IPS-18c (cell line): ENCODE data around the gene DNAJC21.
"Not testable (repeated sequence)": the region's sequence is repeated elsewhere in the genome, so short reads cannot be mapped to it uniquely, and the experiment has no call there.

Experiments used
- H3K4me3 ChIP-seq: 2 replicates; pipeline ENCODE4 v1.7.0; 2013; ENCODE audit warnings: low read depth, mild to moderate bottlenecking, low read length, moderate library complexity; ENCODE audit not compliant: insufficient read depth
- H3K9me3 ChIP-seq: one replicate; pipeline ENCODE4 v1.6.1; 2013; ENCODE audit warnings: mild to moderate bottlenecking, low read length, moderate library complexity; ENCODE audit not compliant: control insufficient read depth, insufficient read depth

The DNAJC21 gene

DNA sequence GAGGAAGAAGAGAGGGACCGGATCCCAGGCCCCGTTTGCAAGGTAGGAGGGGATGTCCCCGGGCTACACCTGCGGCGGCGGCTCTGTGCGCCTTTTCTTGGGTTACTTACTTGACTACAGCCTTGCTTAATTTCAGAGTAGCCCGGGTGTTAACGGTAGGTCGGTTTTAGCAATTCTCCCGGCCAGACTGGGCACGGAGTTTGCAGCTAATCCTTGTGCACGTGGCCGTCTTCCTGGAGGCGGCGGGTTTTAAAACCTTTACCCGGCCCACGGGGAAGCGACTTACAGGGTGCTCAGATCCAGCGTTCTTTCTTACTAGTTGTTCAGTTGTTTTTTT, 13.5 kb upstream of the DNAJC21 start:
- H3K4me3 ChIP-seq: peak overlapping the region; percentile 96
- no peaks in the 10 kb centered on the region for H3K9me3 ChIP-seq

DNA sequence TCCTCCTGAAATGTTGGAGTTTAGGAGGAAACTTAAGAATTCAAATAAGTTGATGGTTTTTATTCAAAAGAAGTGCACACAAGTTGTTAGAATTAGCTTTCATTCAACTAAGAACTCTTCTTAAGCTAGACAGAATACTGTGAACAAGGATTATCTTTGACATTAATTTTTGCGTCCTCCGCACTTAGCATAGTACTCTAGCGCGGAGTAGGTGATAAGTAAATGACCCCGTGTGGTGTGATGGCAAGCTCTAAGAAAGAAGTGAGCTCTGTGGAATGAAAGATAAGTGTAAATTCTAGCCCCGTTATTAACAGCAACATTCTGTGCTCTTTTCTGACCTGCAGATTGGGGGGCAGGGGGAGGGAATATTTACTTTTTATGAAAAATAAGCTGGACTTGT, 12.8 kb upstream of the DNAJC21 start:
- Histone ChIP-seq H3K9me3 (no peaks in the 10 kb centered on the region), H3K4me3 (peak overlapping the region; percentile 96)

DNA sequence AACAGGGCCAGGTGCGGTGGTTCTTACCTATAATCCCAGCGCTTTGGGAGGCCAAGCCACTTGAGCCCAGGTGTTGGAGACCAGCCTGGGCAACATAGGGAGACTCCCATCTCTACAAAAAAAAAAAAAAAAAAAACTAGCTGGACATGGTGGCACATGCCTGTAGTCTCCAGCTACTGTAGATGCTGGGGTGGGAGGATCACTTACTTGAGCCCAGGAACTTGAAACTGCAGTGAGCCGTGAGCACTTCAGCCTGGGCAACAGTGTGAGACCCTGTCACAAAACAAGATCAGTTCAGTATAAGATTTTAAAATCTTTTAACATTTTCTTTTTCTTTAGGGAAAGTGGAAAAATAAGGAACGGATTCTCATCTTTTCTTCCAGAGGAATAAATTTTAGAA, 11.3 kb upstream of the DNAJC21 start:
- H3K9me3 ChIP-seq: no peaks in the 10 kb centered on the region
- no peak overlapping the region for H3K4me3 ChIP-seq

DNA sequence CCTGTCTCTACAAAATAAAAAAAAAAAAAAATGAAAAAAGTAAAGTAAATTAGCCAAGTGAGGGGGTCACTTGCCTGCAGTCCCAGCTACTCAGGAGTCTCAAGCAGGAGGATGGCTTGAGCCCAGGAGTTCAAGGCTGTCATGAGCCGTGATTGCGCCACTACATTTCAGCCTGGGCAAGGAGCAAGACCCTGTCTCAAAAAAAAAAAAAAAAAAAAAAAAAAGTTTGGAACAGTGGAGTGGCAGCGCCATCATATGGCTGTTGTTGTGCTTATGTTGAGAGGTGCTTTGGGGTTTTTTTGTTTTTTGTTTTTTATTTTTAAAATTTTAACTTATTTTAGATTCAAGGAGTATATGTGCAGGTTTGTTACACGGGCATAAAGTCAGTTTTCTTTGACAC, 10.3 kb upstream of the DNAJC21 start:
- no peak overlapping the region for H3K4me3 ChIP-seq
- H3K9me3 ChIP-seq: no peaks in the 10 kb centered on the region

DNA sequence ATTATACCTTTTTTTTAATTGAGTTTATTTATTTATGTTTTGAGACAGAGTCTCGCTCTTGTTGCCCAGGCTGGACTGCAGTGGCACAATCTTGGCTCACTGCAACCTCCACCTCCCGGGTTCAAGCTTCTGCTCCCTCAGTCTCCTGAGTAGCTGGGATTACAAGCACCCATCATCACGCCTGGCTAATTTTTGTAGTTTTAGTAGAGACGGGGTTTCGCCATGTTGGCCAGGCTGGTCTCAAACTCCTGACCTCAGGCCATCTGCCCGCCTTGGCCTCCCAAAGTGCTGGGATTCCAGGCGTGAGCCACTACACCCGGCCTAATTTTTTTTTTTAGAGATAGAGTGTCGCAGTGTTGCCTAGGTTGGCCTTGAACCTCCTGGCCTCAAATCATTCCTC, 6.1 kb upstream of the DNAJC21 start:
- not testable (repeated sequence) for H3K4me3 ChIP-seq, H3K9me3 ChIP-seq

DNA sequence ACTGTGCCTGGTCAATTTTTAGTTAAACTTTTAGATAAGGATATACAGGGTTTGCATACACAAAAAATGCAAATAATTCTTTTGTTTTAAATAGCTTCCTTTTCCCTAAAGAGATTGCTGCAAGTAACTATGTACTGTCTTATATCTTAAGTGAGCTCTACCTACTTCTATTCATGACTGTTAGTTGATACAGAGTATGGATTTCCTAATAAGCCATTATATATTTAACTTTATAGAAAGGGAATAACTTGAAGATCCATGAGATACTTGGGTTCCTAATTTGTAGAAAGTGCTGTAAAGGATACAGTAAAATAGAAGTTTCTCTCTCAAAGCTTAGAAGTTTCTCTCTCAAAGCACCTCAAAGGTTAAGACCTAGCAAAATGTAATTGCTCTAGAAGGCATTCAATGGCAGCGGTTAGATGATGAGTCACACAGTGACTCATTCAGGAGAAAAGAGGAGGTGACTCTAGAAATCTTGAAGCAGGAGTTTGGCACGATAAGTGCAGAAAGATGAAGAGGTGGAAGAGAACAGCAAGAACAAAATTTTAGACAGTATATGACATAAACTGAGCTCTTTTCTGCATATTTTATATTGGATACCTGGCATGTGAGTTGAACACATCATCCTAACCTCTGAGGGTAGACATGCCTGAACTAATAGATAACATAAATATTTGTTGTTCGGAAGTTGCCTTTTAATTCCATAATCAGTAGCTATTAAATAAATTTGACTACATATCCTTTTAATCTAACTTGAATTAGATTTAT, 5.5 kb upstream of the DNAJC21 start:
- no peak overlapping the region for H3K4me3 ChIP-seq
- no peaks in the 10 kb centered on the region for H3K9me3 ChIP-seq

DNA sequence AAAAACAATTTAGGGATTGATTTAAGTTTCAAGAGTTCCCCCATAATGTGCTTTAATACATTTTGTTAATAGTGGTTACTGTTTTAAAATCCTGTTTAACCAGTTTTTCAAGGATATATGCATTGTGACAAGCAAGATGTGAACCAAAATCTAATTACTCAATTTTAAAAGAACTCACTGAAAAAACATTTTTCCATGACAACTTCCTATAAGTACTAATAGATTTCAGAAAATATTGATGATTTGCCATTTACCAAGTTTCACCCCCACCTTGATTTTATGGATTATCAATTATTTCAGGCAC, 4.9 kb upstream of the DNAJC21 start:
- no peak overlapping the region for H3K4me3 ChIP-seq
- H3K9me3 ChIP-seq: no peaks in the 10 kb centered on the region

DNA sequence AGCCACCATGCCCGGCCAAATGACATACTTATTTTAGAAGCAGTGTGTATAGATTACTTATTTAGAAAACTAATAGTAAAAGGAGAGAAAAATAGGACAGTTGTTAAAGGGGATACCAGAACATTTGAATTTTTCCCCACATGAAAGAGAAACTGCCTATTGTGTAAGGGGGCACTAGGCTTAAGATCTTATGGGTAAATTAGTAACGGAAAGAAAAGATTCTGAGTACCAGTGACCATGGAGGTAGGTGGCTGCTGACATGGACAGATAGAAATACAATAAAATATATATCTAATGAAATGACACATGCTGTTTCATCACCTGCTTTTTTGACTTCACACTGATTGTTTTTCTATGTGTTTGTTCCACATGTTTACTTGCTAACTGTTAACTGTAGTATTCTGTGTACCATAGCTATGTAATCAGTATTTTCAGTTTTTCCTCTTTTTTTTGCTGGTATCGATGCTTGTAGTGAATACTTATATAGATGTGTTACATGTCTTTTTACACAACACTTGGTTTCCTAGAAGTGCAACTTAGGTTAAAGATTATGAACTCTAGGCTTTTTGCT, 3.0 kb upstream of the DNAJC21 start:
- Histone ChIP-seq H3K9me3 (no peaks in the 10 kb centered on the region), H3K4me3 (no peak overlapping the region)

DNA sequence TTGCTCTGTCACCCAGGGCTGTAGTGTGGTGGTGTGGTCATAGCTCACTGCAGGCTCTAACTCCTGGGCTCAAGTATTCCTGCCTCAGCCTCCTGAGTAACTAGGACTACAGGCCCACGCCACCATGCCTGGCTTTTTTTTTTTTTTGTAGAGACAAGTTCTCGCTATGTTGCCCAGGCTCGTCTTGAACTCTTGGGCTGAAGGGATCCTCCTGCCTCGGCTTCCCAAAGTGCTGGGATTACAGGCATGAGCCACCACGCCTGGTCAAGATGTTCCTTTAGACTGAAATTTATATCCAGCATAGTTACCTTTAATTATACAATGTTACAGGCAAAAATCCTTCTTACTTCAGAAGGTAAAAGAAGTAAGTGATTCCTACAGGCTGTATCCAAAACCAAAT, 1.6 kb upstream of the DNAJC21 start:
- H3K4me3 ChIP-seq: no peak overlapping the region
- H3K9me3 ChIP-seq: no peaks in the 10 kb centered on the region

DNA sequence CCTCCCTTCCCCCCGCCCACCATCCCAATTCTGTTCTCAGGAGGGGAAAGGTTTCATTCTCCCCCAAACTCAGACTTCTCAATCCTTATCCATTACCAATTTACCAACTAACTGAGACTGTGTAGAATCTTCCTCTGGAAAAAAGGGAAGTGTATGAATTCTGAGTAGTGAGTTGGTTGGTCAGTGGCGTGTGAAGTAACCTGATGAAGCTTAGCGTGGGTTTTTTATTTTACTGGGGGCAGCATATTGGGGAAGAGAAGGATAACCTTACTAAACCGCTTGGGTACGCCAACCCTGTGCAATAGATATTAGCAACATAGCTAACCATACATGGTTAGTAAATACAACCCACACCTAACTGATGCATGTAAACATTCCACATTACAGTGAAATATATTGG, 1.1 kb upstream of the DNAJC21 start:
- Histone ChIP-seq H3K9me3 (no peaks in the 10 kb centered on the region), H3K4me3 (no peak overlapping the region)

DNA sequence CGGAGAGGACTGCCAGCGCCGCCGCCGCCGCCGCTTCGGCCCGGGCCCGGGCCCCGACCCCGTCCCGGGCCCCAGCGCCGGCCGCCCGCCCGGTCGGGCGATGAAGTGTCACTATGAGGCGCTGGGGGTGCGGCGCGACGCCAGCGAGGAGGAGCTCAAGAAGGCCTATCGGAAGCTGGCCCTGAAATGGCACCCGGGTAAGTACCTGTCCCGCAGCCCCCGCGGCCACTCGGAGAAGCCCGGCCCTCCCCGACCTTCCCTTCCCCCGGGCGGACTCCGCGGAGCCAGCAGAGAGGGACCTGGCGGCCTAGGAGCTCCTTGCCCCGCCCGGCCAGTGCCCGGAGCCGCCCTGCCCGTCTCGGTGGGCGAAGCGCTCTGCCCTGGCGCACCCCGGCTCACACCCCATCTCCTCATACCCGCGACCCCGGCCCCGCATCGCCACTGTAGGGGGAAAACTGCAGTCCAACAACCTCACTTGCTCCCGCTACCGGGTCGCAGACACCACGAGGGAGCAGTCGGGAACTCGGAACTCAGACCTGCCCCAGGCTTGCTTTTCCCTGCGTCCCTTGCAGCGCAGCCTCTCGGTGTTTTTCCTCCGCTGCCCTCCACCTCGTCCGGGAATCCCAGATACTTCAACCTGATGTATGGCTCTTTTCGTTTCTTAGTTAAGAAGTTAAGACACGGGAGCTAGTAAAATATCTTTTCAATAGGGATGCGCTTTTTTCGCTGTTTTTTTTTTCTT, 532 bp downstream of the DNAJC21 start:
- H3K9me3 ChIP-seq: no peaks in the 10 kb centered on the region
- H3K4me3 ChIP-seq: peak overlapping the region; percentile 94

DNA sequence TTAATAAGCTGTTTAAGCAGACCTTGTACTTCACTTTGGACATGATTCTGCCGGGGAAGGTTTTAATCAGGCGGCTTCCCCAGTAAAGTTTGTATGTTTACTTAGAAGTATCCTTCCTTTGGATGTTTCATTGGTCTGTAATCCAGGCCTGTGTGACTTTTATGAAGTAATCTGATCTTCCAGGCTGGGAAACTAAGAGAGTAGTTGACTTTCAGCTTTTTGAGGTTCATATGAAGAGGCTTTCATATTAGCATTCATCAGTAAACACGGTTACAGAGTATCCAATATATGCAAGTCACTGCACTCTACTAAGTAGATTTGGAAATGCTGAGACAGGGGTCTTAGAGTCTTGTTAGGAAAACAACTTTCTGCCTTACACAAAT, 1.1 kb downstream of the DNAJC21 start:
- Histone ChIP-seq H3K4me3 (peak overlapping the region; percentile 94), H3K9me3 (no peaks in the 10 kb centered on the region)

DNA sequence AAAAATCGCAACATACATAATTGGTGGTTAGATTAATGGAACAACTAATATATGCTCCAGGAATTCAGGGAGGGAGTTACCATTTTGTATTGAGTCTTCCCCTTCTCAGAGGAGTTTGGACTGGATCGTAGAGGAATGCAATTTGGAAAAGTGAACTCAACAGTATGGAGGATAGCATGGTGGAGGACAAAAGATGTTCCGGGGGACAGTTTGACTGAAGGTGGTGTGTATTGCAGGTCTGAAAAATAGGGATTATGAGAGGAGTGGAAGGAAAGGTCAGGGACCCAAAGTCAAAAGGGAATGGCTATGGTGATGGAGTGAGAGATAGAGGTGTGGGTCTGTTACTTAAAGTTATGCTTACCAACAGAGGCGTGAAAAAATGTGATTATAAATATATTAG, 1.5 kb downstream of the DNAJC21 start:
- Histone ChIP-seq H3K4me3 (peak overlapping the region; percentile 94; the same call in 1 of the 2 replicates), H3K9me3 (no peaks in the 10 kb centered on the region)

DNA sequence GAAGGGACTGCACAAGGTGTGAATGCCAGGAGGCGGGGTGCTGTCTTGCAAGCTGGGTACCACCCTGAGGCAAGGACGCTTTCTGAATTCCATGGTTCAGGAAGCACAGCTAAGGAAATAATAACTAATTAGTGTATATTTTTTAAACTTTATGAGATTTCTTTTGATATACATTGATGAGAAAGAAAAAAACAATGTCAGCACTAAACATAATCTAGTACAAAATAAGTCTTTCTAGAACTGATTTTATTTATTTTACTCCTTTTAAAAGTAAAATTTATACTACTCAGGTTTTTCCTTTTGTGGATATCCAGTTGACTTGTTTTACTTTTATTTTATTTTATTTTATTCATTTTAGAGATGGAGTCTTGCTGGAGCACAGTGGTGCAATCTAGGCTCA, 3.6 kb downstream of the DNAJC21 start:
- H3K4me3 ChIP-seq: no peak overlapping the region

DNA sequence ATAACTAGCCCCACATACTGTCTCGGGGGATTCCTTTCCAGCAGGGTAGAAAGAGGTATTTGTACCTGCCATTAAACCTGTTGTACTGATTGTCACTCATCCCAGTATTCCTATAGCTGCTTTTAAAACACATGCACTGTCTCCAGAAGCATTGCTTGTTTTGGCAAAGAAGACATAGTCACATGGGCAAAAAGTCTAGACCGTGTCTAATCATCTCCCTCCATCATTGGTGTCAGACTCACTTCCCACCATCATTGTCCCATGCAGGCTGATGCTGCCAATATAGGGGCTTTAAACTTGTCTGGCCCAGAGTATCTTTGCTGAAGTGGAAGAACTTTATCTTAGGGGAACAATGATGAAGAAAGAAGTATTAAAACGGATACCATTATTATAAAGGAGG, 12.6 kb downstream of the DNAJC21 start:
- no peak overlapping the region for H3K4me3 ChIP-seq

More for the DNA sequence above, 3.6 kb downstream of the DNAJC21 start:
- H3K9me3 ChIP-seq: no peaks in the 10 kb centered on the region

DNA sequence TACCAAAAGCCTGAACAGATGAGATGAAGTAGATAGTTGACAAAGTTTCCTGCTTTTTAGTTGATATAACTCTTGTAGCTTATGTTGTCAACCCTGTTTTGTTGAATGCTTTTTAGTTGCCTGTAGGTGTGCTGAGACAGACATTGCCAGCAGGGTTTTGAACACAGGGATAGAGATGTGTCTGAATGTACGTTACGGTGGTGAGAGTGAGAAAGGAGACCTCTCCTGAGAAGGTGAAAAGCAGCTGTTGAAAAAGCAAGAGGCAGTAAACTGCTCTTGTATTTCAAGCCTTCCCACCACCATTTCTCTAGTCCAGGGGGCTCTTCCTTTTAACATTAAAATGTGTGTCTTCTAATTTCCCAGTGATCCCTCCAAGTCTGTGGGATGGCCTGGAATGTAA, 14.7 kb downstream of the DNAJC21 start:
- Histone ChIP-seq H3K9me3 (no peaks in the 10 kb centered on the region), H3K4me3 (no peak overlapping the region)

More for the DNA sequence above, 12.6 kb downstream of the DNAJC21 start:
- no peaks in the 10 kb centered on the region for H3K9me3 ChIP-seq

DNA sequence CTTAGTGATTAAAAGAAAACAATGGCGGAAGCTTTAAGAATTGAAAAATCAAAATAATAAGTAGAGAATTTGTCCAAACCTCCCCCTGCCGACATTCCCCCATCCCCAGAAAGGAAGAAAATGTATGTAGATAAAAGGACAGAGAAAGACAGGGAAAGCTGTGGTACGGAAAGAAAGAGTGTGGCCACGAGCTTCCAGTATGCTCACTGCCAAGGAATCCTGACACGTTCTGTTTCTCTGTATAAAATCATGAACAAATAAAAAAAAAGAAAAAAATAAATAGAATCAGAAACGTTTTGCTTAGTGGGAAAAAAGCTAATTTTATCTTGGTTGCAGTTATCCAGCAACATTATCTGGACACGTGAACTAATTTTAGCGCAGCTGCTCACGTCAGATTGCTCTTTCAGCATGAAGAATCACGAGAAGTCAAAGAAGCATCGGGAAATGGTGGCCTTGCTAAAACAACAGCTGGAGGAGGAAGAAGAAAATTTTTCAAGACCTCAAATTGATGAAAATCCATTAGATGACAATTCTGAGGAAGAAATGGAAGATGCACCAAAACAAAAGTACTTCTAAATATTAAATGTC, 15.2 kb downstream of the DNAJC21 start:
- Histone ChIP-seq H3K4me3 (no peak overlapping the region), H3K9me3 (no peaks in the 10 kb centered on the region)

DNA sequence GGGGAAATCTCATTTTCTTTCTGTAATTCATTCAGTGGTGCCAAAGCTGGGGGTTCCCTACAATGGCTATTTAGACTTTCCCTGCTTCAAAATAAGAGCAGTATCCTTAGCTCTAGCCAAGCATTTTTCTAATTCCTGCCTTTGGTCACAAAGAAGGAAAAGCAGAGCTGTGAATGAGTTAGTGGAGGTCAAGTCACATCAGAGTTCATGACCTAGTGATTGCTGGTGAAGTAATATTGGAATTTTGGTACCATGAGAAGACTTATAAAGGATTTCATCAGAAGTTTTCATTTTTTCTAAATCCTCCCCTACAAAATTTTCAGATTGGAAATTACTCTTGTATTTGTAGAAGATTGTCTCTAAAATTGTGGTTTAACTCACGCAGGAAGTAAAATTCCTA, 28.0 kb downstream of the DNAJC21 start:
- Histone ChIP-seq H3K9me3 (no peaks in the 10 kb centered on the region), H3K4me3 (no peak overlapping the region)
